ENCODE data around the gene GGTLC2.

Gene GGTLC2

GRCh38 chr22:22655452-22656290 is 11.3 kb downstream of the GGTLC2 start:
- DNase-seq (ENCODE audit: low spot score): no peak
- TF ChIP-seq CTCF (IDR thresholded peaks at IDR 0.05; ENCODE audit: extremely low read depth, missing control alignments): no peak

DNA sequence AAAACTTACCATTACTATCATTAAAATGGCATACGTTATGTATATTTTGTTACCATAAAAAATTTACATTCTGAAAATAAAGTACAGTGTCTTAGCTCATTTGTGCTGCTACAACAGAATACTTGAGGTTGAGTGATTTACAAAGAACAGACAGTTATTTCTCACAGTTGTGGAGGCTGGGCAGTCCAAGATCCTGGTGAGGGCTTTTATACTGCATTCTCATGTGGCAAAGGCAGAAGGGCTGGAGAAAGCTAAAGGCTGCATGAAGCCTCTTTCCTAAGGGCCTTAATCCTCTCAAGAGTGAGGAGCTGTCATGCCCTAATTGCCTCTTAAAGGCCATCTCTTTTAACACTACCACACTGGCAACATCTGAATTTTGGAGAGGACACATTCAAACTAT is 13.3 kb downstream of the GGTLC2 start:
- DNase-seq (ENCODE audit: low spot score): no peak
- TF ChIP-seq CTCF (IDR thresholded peaks at IDR 0.05; ENCODE audit: extremely low read depth, missing control alignments): no peak

DNA sequence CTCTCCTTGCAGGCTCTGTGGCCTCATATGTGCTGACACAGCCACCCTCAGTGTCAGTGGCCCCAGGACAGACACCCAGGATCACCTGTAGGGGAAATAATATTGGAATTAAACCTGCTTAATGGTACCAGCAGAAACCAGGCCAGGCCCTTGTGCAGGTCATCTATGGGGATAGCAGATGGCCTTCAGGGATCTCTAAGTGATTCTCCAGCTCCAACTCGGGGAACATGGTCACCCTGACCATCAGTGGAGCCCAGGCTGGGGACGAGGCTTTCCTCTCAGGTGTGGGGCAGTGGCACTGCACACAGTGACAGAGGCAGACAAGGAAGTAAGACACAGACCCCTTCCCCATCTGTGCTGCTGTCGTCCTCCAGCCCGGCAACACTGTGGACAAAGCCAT is 16.9 kb downstream of the GGTLC2 start:
- DNase-seq (ENCODE audit: low spot score): no peak

DNA sequence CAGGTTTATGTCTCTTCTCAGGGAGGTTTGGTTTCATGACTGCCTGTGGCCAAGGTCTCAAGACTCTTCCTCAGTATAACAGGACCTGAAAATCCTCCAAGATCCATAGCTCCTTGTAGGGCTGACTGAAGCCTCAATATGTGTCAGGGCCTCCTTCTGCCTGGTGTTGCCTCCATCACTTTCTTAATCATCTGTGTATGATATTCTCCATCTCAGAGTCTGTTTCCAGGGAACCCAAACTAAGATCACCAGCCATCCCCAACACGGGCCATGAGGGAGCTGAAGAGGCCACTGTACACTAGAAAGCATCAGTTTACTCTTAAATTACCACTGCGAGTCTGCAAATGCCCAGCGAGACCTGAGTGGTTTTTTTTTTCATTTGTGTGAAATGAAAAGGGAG is 17.7 kb downstream of the GGTLC2 start:
- no peak for TF ChIP-seq CTCF (IDR thresholded peaks at IDR 0.05; ENCODE audit: extremely low read depth, missing control alignments)
- DNase-seq (ENCODE audit: low spot score): no peak

More for the DNA sequence above, 16.9 kb downstream of the GGTLC2 start:
- no peak for TF ChIP-seq CTCF (IDR thresholded peaks at IDR 0.05; ENCODE audit: extremely low read depth, missing control alignments)

GRCh38 chr22:22663861-22664800 is 19.7 kb downstream of the GGTLC2 start:
- TF ChIP-seq CTCF (IDR thresholded peaks at IDR 0.05; ENCODE audit: extremely low read depth, missing control alignments): no peak
- no peak for DNase-seq (ENCODE audit: low spot score)

DNA sequence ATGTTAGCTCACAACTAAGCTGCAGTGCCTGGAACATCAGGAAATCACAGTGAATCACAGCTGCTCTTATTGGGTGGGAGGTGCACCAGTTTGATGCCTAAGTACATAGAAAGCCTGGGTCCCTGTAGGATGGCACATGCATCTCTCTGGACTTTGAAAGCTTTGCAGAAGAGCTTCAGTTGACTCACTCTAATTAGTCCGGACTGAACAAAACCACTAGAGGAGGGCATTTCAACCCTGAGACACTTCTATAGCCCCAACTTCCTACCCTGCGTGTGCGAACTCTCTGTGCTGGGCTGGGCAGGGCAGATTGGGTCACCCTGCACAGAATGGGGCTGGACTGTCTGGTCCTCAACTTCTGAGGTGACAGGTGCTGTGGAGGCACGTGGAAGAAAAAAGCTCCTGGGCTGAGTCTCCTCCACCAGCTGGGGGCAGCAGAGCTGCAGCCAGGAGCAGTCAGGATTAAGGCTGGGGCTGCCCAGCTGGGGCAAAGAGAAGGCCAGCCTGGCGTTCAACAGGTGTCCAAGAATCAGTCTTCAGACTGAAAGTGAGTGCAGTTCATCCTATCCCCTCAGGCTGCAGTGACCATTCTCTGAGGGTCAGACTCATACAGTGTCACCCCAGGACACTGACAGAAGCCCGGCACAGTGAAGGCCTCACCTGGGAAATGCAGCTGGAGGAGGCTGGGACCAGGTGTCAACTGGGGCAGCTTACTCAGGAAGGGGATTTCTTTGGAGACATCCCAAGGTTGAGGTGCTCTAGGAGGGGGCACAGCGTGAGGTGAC is 22.1 kb downstream of the GGTLC2 start:
- peak; percentile 25 for DNase-seq (ENCODE audit: low spot score)
- TF ChIP-seq CTCF (IDR thresholded peaks at IDR 0.05; ENCODE audit: extremely low read depth, missing control alignments): peak; percentile 56
